GM18909 (cell line): ENCODE measurements around the gene APOL2.
"Not testable (repeated sequence)": the region's sequence is repeated elsewhere in the genome, so short reads cannot be mapped to it uniquely, and the experiment has no call there.

ENCODE experiments used
- ATAC-seq: cut with Tn5 transposase; IDR thresholded peaks from one replicate; pipeline ENCODE4 v1.9.1; 2021; ENCODE audit warnings: mild to moderate bottlenecking; ENCODE audit not compliant: unreplicated experiment, poor library complexity

APOL2 gene

GRCh38 chr22:36239401-36240171, at the start of gene APOL2:
Gene APOL2 (minus strand): TSS chr22:36239527. CDS start chr22:36233162, 6,365 bp downstream.
- ATAC-seq = peak; percentile 87

GRCh38 chr22:36288571-36289405, 49.5 kb upstream of the APOL2 start:
- ATAC-seq = no peak

- ATAC-seq = no peak
Measured at GRCh38 chr22:36287881-36288515, 48.7 kb upstream of the APOL2 start.

- no peak for ATAC-seq
Measured at GRCh38 chr22:36286096-36286957, 47.0 kb upstream of the APOL2 start.

- ATAC-seq = no peak
Measured at GRCh38 chr22:36285545-36285944, 46.2 kb upstream of the APOL2 start.

GRCh38 chr22:36285017-36285416, 45.7 kb upstream of the APOL2 start:
- no peak for ATAC-seq

- ATAC-seq = no peak
Measured at GRCh38 chr22:36284171-36284571, 44.8 kb upstream of the APOL2 start.

GRCh38 chr22:36282328-36282831, 43.1 kb upstream of the APOL2 start:
- ATAC-seq = no peak

GRCh38 chr22:36281781-36282327, 42.5 kb upstream of the APOL2 start:
- no peak for ATAC-seq

GRCh38 chr22:36280379-36280778, 41.1 kb upstream of the APOL2 start:
- ATAC-seq = no peak

GRCh38 chr22:36279219-36279666, 39.9 kb upstream of the APOL2 start:
- no peak for ATAC-seq

- no peak for ATAC-seq
Measured at GRCh38 chr22:36277482-36278291, 38.4 kb upstream of the APOL2 start.

- ATAC-seq = no peak
Measured at GRCh38 chr22:36274531-36274930, 35.2 kb upstream of the APOL2 start.

GRCh38 chr22:36271951-36272350, 32.6 kb upstream of the APOL2 start:
- not testable (repeated sequence) for ATAC-seq

- not testable (repeated sequence) for ATAC-seq
Measured at GRCh38 chr22:36271231-36271630, 31.9 kb upstream of the APOL2 start.

GRCh38 chr22:36267896-36268485, 28.7 kb upstream of the APOL2 start:
- ATAC-seq = no peak

- no peak for ATAC-seq
Measured at GRCh38 chr22:36267058-36267457, 27.7 kb upstream of the APOL2 start.
